GM21529 (cell line): ENCODE results near the gene AOAH.
A peak's percentile ranks its signal among the peaks of the same experiment; 100 is the strongest.
"Not testable (repeated sequence)": the region's sequence is repeated elsewhere in the genome, so short reads cannot be mapped to it uniquely, and the experiment has no call there.

Experiments
- ATAC-seq: cut with Tn5 transposase; IDR thresholded peaks from one replicate; pipeline ENCODE4 v1.9.1; 2021; ENCODE audit not compliant: unreplicated experiment

The AOAH gene

GRCh38 chr7:36703860-36704259 is 20.4 kb downstream of the AOAH start:
- ATAC-seq: not testable (repeated sequence)

DNA sequence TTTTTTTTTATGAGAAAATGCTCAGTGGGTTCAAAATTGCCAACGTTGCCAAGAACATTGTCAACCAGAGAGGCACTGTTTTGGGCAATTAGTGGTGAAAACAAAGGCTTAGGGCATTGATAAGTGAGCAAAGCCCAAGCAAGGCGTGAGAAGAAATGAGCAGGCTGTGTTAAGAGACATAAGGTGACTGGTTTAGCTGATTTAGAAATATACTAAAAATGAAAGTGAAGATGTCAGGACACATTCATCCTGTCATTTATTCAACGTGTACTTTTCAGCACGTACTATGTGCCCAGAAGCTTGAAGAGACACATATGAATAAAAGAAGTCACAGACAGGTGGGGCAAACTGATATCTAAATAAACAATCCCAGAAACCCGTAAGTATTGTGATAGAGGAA is 31.8 kb downstream of the AOAH start:
- peak; percentile 50 for ATAC-seq

DNA sequence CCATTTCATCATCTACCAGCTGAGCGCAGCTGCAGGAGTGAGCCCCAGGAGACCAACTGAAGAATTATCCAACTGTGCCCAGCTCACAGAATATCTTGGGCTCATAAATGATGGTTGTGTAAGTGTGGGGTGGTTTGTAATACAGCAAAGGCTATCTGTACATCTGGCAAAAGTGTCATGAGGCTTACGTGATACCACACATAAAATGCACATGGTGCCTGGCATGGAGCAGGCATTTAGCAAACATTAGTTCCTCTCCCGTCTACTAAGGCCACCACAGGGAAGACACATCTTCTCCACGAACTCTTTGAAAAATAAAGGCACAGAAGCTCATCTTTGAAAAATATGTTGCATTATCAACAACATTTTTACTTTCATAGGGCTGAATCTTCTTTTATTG is 32.3 kb downstream of the AOAH start:
- ATAC-seq: no peak

GRCh38 chr7:36690514-36691187 is 33.6 kb downstream of the AOAH start:
- ATAC-seq: no peak

DNA sequence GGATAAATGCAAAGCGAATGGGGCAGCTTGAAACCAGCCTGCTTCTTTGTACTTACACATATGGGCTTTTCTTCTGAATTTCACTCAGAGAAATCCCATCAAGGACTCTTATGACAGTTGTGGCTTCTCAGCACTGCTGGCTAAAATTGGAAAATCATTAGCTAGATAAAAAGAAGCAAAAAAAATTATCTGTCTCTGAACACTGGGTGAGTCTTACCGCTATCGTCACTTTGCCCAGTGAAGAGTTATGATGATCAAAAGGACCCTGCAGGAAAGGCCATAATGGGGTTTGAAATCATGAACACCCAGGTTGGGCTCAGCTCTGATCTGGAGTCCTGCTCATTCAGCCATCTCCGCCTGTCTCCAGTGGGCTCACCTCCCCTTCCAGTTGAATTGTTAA is 34.3 kb downstream of the AOAH start:
- no peak for ATAC-seq

DNA sequence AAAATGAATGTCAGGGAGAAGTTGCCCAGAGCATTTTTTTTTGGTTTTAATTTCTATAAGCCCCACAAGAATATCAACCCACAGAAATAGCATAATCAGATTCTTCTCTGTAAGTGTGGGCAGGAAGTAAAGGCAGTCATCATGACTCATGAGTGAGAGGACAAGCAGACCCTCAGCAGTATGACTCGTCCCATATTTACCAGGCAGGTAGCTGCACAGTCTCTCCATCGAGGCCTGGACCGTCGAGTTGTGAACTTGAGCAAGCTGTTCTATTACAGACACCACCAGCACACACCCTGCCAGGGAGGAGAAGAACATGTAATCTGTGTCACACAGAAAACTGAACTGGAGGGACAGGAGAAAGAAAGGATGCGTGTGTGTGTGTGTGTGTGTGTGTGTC is 37.8 kb downstream of the AOAH start:
- no peak for ATAC-seq

- ATAC-seq: no peak
These were observed 39.3 kb downstream of the AOAH start for GRCh38 chr7:36684954-36685353.

GRCh38 chr7:36683695-36684357 is 40.5 kb downstream of the AOAH start:
- ATAC-seq: no peak

GRCh38 chr7:36683111-36683510 is 41.2 kb downstream of the AOAH start:
- ATAC-seq: no peak

DNA sequence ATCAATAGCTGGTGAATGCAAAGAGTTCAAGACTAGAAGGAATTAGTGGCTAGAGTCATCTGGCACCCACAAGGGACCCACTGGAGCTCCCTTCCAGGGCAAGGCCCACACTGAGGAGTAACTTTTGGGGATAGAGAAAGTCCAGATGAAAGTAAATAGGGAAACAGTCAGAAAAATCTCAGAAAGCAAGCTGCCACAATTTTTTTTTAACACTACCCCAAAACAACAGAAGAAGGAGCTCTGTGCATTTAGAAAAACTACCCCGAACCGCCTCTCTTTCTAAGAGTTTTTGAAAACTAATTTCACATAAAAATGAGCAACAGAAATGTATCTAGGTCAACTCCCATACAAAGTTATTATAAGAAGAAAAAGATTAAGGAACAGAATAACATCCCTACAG is 42.2 kb downstream of the AOAH start:
- ATAC-seq: no peak

DNA sequence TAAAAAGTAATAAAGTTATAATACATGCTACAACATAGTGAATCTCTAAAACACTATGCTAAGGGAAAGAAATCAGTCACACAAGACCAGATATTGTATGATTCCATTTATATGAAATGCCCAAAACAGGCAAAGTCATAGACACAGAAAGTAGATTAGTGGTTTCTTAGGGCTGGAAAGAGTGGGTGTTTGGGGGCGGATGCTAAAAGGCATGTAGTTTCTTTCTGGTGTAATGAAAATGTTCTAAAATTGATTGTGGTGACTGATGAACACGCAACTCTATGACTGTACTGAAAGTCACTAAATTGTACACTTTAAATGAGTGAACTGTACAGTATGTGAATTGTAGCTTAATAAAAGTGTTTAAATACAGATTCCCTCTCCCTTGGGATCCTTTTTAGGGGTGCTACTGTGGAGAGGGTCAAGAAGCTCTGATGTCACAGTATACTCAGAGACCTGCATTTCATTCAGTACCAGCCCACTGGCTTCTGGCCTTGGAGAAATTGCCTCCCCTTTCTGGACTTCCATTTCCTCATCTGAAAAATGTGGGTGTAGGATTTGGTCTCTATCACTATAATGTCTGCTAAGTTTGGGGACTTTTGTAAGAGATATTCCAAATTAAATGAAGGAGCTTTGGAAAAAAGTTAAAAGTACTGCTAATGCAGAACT is 46.4 kb downstream of the AOAH start:
- ATAC-seq: no peak

DNA sequence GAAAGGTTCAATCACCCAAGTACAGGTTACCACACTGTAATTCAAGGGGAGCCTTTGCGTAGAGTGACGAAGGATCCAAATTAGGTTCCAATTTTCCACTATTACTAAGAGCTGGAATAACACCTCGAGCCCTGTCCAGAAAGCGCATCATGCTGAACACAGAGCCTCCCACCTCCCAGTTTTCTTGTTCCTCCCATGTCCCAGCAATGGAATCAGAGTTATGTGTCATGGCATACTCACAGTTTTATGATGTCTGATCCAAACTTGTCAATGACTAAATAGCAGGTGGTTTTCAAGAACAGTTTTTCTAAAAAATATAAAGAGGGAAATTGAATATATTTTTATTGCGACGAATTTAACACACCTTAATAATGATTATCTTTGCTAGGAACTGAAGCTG is 50.6 kb downstream of the AOAH start:
- no peak for ATAC-seq

DNA sequence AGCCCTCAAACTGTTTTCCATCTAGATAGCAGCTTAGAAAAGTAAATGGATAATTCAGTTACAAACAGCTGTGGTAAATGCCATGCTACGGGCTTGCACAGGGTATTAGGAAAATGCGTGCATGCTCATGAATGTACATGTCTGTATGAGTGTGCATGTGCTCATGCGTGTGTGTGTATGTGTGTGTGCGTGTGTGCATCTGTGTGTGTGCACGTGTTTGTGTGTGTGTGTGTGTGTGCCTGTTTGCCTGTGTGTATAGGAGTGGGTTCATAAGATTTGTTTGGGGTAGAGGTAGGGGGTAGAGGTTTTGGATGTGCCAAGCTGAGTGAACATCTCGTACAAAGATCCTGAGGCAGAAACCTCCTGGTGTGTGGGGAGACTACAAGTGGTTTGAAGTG is 52.9 kb downstream of the AOAH start:
- no peak for ATAC-seq

DNA sequence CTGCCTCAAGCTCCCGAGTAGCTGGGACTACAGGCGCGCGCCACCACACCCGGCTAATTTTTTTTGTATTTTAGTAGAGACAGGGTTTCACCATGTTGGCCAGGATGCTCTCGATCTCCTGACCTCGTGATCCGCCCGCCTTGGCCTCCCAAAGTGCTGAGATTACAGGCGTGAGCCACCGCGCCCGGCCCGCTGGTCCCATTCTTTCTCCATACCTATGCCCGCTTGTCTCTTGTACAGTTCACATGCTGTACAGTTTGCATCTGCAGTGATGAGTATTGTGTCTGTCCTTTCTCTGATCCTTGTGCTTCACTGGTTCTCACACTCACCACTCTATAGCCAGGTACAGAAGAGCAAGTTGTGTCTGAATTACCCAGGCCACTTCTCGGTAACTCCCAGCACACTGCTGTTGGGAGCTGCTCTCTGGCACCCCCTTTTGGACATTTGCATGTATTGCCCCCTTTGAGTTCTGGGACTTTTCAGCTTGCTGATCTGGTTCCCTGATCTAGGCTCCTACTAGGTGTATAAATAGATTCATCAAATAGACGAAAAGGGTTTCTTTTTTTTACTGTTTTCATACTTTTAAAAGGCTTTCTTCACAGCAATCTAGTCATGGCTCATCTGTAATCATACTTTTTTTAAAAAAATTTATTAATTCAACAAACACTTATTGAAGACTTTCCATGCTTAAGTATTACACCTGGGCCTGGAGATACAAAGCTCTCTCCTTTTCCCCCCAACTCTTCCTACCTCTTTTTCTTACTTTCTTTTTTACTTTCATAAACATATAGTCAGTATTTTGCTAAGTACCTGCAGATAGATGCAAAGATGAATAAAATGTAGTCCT is 53.5 kb downstream of the AOAH start:
- peak; percentile 81 for ATAC-seq

DNA sequence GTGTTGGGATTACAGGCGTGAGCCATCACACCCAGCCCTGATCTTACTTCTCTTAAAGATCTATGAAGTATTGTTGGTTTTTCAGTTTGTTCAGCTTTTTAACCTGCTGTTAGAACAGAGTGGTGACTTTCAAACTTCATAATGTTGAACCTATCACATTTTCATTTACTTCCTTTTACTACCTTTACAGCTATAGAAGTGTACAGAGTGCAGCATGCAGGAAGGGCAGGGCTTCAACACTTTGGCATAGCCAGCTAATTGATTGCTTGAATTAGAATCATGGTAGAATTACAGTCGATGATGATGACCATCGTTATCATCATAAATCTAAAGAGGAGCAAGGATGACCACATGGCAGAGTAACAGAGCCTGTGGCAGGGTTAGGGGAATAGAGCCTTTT is 55.5 kb downstream of the AOAH start:
- no peak for ATAC-seq

DNA sequence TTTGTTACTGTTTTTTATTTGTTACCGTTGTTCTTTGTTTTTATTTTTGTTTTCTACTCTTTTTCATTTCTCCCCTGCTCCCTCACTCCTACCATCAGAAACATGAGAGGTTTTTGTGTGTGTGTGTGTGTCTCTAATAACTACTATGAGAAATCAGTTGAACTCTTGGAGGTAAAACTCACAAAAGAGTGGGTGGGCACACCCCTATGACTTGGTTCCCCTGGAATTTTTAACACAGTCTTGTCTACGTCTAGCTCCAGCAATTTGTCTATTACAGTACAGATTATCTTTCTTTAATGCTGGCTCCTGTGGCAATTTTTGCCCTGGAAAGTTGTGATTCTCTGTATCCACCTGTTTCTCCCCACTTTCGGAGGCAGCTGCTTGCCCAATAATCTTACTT is 56.2 kb downstream of the AOAH start:
- ATAC-seq: no peak

- no peak for ATAC-seq
These were observed 57.1 kb downstream of the AOAH start for GRCh38 chr7:36667007-36667745.

DNA sequence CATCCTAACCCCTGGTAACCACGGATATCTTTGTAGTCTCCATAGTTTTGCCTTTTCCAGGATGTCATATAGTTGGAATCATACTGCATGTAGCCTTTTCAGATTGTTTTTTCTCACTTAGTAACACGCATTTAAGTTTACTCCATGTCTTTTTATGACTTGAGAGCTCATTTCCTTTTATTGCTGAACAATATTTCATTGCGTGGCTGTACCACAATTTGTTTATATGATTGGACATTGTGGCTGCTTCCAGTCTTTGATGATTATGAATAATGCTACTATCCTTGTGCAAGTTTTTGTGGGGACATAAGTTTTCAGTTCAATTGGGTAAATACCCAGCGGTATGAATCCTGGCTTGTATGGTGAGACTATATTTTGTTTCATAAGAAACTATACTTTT is 60.8 kb downstream of the AOAH start:
- ATAC-seq: no peak

DNA sequence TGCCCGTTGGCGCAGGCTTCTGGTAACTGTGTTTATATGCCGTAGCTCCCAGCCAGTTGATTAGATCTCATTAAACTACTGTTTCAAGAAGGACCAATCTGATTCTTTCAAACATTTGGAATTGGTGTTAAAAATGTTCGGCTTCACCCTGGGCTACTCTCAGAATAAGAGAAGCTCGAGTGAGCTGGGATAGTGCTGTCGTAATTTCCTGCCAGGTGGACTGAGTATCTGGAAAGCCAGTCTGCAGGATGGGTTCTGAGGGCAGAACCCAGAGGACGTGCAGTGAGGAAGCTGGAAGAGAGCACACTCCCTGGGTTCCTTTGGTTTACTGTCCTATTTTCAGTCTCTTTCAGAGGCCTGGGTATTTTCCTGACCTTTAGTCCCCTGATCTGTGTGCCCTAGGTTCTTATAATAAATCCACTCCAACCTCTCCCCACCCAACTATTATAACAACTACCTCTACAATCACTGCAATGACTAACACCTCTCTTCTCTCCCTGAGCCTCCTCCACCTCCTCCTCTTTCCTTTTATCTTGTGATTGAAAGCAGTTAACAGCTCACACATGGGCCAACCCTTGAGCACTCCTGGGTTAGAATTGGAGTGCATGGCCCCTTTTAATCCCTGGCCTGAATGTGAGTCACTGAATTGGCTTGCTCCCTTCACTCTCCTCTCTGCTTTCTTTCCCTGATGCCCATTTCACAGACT is 63.0 kb downstream of the AOAH start:
- ATAC-seq: no peak

DNA sequence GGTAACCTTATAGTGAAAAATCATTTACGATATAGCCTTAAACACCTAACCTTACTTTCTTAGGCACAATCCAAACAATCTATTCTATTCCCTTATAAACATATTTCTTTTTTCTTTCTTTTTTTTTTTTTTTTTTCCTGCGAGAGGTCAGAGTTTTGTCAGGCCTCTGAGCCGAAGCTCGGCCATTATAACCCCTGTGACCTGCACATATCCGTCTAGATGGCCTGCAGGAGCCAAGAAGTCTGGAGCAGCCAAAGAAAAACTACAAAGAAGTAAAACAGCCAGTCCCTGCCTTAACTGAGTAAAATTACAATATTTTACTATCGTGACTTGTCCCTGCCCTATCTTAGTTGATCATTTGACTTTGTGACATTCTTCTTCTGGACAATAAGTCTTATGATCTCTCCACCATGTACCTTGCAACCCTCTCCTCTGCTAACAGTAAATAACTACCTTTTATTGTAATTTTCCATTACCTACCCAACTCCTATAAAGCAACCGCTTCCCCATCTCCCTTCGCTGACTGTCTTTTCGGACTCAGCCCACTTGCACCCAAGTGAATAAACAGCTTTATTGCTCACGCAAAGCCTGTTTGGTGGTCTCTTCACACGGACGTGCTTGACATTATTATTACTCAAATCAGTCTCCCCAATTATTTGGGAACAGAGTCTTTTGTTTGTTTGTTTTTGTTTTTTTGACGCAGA is 64.5 kb downstream of the AOAH start:
- no peak for ATAC-seq
